ENCODE measurements around the gene GALNT1.

Gene GALNT1

GRCh38 chr18:35680139-35680551 lies 98.6 kb downstream of the GALNT1 start:
- no peak for DNase-seq (ENCODE audit: low read depth)

DNA sequence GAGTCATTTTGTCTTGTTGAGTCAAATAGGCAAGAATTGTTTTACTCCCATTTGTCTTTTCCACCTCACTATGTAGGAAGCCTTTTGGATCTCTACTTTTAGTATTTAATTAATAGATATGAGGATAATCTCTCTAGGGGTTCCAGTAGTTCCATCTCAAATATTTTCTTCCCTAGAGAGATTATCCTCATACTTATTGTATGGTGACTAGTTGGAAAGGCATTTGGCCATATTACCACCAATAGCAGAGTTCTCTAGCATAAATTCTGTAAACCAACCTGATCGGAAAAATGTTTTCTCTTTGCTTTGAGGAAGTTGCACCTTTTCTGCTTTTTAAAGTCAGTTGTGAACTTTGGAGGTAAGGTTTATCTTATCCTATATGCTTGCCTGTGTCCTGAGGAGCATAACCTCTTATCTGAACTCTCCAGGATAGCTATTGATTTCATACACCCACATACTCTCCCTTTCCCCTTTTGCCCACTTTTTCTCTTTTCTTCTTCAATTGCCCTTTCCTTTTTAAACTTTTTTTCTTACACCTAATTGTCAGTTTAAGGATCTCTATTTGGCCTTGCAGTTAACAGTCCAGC lies 100.8 kb downstream of the GALNT1 start:
- DNase-seq (ENCODE audit: low read depth) = no peak

DNA sequence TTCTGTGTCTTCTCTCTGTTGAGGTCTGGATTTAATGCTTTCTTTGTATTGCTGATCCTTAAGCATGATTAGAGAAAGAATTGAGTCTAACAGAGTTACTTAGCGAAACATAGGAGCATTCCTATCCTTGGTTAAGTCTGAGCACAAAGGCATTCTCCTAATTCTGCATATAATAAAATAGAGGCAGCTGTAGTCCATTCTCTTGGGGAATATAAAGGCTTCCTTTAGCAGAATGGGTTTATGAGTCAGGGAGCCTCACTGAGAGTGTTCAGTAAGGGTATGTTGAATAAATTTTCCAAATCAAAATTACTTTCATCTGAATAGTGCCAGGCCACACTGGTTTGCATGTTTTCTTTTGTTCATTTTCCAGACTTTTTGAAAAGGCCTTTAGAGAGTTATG lies 101.5 kb downstream of the GALNT1 start:
- no peak for DNase-seq (ENCODE audit: low read depth)

GRCh38 chr18:35688757-35689156 lies 107.2 kb downstream of the GALNT1 start:
- no peak for DNase-seq (ENCODE audit: low read depth)

DNA sequence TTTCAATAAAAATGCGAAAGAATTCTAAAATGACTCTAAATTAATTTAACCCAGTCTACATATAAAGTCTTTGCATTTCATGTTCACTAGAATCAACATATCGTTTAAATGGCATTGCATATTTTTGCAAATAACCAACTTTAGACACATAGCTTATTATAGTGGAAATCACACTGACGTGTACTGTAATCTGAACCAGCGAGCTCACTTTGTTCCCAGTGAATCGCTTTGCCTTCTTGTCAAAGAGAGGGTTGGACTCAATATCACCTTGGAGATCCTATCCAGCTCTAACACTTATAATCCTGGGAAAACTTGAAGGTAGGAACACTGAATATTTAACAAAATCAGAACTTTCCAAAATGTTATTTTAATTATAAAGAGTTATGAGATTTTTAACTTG lies 108.2 kb downstream of the GALNT1 start:
- DNase-seq (ENCODE audit: low read depth) = no peak

- no peak for DNase-seq (ENCODE audit: low read depth)
These were observed 110.1 kb downstream of the GALNT1 start for GRCh38 chr18:35691625-35692024.

- DNase-seq (ENCODE audit: low read depth) = no peak
These were observed 111.3 kb downstream of the GALNT1 start for GRCh38 chr18:35692866-35693265.

DNA sequence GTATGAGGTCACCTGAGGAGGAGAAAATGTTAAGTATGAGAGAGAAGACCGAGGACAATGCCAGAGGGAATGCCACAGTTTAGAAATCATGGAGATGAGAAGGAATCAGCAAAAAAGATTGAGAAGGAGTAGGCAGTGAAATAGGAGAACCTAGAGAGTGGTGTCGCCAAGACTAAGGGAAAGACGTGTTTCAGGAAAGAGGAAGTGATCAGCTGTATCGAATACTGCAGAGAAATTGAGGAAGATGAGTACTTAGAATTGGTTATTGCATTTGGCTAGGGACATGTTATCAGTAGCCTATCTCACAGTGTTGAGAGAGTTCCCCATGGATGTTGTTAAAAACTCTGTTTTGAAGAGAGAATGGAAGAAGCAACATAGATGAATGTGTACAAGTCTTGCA lies 112.3 kb downstream of the GALNT1 start:
- DNase-seq (ENCODE audit: low read depth) = no peak

- no peak for DNase-seq (ENCODE audit: low read depth)
These were observed 113.3 kb downstream of the GALNT1 start for GRCh38 chr18:35694808-35695207.

DNA sequence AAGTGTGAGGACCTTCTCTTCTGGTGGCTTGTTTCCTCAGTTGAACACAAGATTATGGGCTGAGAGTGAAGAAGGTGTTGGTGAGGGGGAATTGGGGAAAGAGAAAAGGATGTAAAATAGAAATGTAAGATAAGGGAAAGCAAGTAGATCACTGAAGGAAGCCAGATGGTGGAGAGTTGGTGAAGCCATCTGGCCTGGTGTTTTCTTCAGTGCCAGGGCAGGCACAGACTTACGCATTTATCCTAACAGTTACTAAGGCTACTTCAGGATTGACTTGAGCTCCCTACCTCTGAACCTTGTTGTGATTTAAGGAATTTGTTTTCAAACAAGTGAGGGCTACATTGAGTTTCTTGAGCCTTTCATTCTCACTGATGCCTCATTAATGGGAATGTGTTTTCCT lies 113.8 kb downstream of the GALNT1 start:
- no peak for DNase-seq (ENCODE audit: low read depth)

DNA sequence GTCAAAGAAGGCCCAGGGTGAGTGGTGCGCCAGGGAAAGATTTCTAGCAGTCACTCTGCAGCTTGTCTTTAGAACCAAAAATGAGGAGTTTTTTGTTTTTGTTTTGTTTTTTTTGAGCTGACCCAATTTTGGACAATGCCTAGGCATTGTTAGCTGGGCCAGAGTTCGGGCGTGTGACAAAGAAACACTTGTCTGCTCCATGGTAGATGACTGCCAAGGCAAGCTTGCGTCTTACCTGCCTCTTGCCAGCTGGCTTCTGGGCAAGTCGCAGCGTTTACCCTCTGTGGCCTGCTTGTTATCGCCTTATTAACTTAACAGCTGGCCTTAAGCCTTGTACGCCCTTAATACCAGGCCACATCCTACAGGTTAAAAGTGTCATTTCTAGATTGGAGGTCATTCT lies 114.3 kb downstream of the GALNT1 start:
- no peak for DNase-seq (ENCODE audit: low read depth)

DNA sequence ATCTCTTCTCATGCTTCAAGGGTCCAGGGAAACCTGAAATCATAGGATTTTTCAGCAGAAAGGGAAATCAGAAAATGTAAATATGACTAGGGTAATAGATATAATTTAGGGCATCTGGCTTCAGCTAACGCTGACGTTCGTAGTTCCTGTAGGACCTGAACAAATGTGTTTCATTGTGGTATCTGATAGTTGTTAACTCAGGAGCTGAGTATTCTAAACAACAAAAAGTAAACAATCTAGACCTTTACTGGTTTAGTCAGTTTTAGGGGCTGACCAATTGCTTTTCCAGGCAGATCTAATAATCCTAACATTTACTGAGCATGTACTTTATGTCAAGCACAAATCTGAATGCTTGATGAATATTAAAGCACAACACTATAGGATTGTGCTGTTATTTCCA lies 114.8 kb downstream of the GALNT1 start:
- DNase-seq (ENCODE audit: low read depth) = no peak

GRCh38 chr18:35697869-35698268 lies 116.3 kb downstream of the GALNT1 start:
- DNase-seq (ENCODE audit: low read depth) = no peak

DNA sequence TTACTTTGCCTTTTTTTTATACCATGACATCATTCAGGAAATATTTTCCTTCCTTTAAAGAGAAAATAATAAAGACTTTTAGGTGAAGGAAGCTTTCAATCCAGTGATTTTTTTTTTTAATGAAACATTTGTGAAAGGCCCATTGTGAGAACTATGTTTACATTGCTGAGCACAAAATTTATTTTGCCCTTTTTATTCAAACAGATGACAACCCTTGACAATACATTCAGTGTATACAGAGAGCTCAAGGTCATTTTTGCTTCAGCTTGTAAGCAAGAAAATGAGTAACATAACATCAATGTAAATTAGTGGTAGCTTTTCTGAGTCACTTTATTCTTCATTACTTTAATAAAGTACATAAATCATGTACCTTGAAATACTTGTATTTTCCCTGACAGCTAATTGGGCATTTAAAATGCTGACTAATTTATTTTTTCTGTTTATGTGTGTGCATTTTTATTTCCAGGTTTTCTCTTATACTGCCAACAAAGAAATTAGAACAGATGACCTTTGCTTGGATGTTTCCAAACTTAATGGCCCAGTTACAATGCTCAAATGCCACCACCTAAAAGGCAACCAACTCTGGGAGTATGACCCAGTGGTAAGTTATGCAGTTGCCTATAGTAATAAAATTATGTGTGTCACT lies 121.6 kb downstream of the GALNT1 start:
- no peak for DNase-seq (ENCODE audit: low read depth)

DNA sequence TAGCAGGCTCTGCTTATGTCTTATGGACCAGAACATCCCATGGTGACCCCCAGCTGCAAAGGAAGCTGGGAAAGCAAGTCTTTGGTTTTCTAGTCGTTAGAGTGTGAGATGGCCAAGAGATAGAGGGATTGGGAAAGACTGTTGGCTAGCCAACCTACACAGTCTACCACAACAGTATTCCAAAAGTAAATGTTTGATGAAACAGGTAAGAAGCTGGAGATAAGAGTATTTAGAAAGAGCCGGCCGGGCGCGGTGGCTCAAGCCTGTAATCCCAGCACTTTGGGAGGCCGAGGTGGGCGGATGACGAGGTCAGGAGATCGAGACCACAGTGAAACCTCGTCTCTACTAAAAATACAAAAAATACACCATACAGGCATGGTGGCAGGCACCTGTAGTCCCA lies 124.4 kb downstream of the GALNT1 start:
- no peak for DNase-seq (ENCODE audit: low read depth)

DNA sequence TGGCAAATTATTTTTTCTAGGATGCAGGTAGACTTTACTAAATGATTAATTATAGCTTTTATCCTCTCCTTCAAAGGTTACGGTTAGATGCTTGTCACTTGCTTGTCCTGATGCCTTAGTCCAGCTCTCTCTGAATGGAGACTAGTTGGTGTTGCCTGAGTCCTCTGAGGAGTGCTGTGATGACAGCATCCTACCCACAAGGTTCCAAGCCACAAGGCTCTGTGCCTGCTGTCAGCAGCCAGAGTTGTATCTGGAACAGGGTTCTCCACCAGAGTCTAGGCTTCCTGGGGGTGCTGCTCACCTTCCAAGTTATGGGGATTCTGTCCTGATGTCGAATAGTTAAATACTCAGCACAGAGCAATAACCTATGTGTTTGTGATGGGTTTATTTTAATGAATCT lies 125.7 kb downstream of the GALNT1 start:
- DNase-seq (ENCODE audit: low read depth) = no peak

DNA sequence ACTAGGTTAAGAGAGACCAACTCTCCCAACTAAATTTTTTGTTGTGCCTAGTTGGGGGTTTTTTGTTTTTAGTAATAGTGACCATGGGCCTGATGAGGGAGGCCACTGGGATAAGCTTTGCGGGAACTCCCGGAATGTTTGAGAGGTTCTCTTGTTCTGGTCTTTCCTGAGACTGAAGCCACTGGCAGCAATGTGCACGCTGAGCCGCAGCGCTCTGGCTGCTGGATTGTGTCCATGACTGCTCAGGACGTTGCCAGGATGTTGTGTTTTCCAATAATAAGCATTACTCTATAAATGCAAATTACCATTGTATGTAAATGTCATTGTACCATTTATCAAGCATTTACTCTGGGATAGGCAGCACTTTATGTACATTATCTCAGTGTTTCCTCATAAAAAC lies 126.1 kb downstream of the GALNT1 start:
- no peak for DNase-seq (ENCODE audit: low read depth)

GRCh38 chr18:35710581-35710980 lies 129.0 kb downstream of the GALNT1 start:
- no peak for DNase-seq (ENCODE audit: low read depth)

GRCh38 chr18:35711227-35711626 lies 129.7 kb downstream of the GALNT1 start:
- DNase-seq (ENCODE audit: low read depth) = no peak

GRCh38 chr18:35713545-35713944 lies 132.0 kb downstream of the GALNT1 start:
- no peak for DNase-seq (ENCODE audit: low read depth)

- no peak for DNase-seq (ENCODE audit: low read depth)
These were observed 133.0 kb downstream of the GALNT1 start for GRCh38 chr18:35714539-35714938.

DNA sequence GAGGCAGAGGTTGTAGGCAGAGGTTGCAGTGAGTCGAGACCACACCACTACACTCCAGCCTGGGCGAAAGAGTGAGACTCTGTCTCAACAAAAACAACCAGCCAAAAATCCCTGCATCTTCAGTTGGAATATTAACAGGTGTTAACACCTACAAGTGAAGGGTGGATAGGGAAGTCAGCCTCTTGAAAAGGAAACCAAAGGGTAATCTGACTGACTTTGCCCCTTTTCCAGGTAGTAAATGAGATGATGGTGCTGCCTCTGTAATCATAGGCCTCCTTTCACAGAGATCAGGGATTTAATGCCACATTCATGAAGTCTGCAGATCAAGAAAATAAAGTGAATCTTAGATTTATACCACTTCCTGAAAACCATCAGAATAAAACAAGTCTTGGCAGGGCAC lies 133.6 kb downstream of the GALNT1 start:
- no peak for DNase-seq (ENCODE audit: low read depth)

GRCh38 chr18:35716169-35716831 lies 134.8 kb downstream of the GALNT1 start:
- no peak for DNase-seq (ENCODE audit: low read depth)

DNA sequence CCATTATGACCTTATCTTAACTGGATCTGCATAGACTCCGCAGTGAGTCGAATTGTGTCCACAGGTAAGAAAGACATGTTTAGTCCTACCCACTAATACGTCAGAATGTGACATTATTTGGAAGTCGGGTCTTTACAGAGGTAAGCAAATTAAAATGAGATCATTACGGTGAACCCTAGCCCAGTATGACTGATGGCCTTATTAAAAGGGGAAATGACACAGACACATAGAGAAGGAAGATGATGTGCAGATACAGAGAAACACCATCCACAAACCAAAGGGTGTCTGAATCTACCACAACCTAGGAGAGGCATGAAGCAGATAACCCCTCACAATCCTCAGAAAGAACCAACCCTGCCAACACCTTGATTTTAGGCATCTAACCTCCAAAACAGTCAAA lies 135.6 kb downstream of the GALNT1 start:
- DNase-seq (ENCODE audit: low read depth) = no peak

All from activated T-cell treated with anti-CD3 and anti-CD28 coated beads for 24 hours (primary cell).